ENCODE data around the gene FKBP1A. TPM values are rescaled to one million over a fixed set of nuclear protein-coding genes. Genes with fewer than 3 reads are reported as not detected.

Gene FKBP1A
- total and polyA plus RNA-seq, 2 of the 4 experiments (the other 2 are of a cell fraction): 120 to 528 TPM

DNA sequence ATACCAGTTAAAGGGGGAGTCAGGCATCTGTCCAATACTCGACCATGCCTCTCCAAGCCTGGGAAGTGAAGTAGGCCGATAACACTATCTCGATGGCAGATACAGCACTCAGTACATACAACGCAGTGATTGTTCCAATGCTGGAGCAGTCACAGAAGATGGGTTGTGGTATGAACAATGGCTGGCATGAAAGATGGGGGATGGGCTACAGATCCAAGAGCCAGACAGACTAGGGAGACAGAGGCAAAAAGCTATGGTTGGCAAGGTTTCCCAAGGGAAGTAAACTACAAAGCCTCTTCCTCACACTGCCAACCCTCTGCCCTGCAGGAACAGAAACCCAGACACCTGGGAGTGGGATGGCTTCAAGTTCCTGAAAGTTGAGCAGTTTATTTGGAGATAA is 19.2 kb downstream of the FKBP1A start:
- H3K9ac ChIP-seq (ENCODE audit: low read depth, low read length): no peak overlapping the region
- H3K56ac ChIP-seq (ENCODE audit: extremely low read depth, insufficient read depth, low read length): no peak overlapping the region
- H3K9me3 ChIP-seq (ENCODE audit: control insufficient read depth, insufficient read depth, low read length): no peaks in the 10 kb centered on the region
- no peak overlapping the region for H2BK5ac ChIP-seq (ENCODE audit: low read depth, low read length, poor library complexity, severe bottlenecking)
- no peak overlapping the region for H3K18ac ChIP-seq (ENCODE audit: low read depth, low read length)
- peaks cover 36% of the 10 kb centered on the region for H3K4me1 ChIP-seq (ENCODE audit: control insufficient read depth, insufficient read depth, low read length)
- dilution Hi-C loops (cut with HindIII; ENCODE audit: low sequenced_read_pairs, unreplicated experiment): no loop called here
- no peak overlapping the region for H3K27ac ChIP-seq (ENCODE audit: insufficient read depth, low read length)
- no peak for TF ChIP-seq RFX5 (IDR thresholded peaks at IDR 0.05; ENCODE audit: low read depth, low read length)
- TF ChIP-seq, protein P1, sequence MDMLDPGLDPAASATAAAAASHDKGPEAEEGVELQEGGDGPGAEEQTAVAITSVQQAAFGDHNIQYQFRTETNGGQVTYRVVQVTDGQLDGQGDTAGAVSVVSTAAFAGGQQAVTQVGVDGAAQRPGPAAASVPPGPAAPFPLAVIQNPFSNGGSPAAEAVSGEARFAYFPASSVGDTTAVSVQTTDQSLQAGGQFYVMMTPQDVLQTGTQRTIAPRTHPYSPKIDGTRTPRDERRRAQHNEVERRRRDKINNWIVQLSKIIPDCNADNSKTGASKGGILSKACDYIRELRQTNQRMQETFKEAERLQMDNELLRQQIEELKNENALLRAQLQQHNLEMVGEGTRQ (IDR thresholded peaks at IDR 0.05; ENCODE audit: low read depth, low read length): no peak
- TF ChIP-seq CHD1 (IDR thresholded peaks at IDR 0.05; ENCODE audit: low read depth, low read length): no peak
- no peak for TF ChIP-seq RAD21 (IDR thresholded peaks at IDR 0.05; ENCODE audit: low read length)
- TF ChIP-seq, protein P2, sequence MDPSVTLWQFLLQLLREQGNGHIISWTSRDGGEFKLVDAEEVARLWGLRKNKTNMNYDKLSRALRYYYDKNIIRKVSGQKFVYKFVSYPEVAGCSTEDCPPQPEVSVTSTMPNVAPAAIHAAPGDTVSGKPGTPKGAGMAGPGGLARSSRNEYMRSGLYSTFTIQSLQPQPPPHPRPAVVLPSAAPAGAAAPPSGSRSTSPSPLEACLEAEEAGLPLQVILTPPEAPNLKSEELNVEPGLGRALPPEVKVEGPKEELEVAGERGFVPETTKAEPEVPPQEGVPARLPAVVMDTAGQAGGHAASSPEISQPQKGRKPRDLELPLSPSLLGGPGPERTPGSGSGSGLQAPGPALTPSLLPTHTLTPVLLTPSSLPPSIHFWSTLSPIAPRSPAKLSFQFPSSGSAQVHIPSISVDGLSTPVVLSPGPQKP (IDR thresholded peaks at IDR 0.05; ENCODE audit: borderline replicate concordance, low read depth, low read length): no peak
- TF ChIP-seq MAFK (IDR thresholded peaks at IDR 0.05; ENCODE audit: low read depth, low read length): no peak
- no peak for TF ChIP-seq MXI1 (IDR thresholded peaks at IDR 0.05; ENCODE audit: borderline replicate concordance, low read depth, low read length)
- ATAC-seq (ENCODE audit: low read depth) (no peak), DNase-seq (no peak)
- intact Hi-C loops (cut with micrococcal nuclease): loop anchor here (5.0 kb wide), 1 partner anchor 64 kb away; no protein-coding TSS in a partner anchor
- no peak overlapping the region; the same call in 1 of the 2 replicates for H2AK5ac ChIP-seq (ENCODE audit: low read depth, low read length)
- no peak overlapping the region for H4K91ac ChIP-seq (ENCODE audit: insufficient read depth, low read depth, low read length)
- no peak overlapping the region for H3K4me2 ChIP-seq (ENCODE audit: low read depth, low read length)
- no peak overlapping the region for H4K5ac ChIP-seq (ENCODE audit: low read depth, low read length)
- H3K9me1 ChIP-seq (ENCODE audit: insufficient read depth, low read length): peaks cover 59% of the 10 kb centered on the region
- peaks cover 19% of the 10 kb centered on the region for H3K36me3 ChIP-seq (ENCODE audit: control insufficient read depth, insufficient read depth, low read length)
- no peak overlapping the region for H4K8ac ChIP-seq (ENCODE audit: low read depth in 2 of 2, low read length in 2 of 2)
- no peak overlapping the region for H2BK120ac ChIP-seq (ENCODE audit: low read depth, low read length)
- no peak overlapping the region for H2AK9ac ChIP-seq (replicated peaks; ENCODE audit: low read depth, low read length, poor library complexity)
- BruUV-seq (replicated peaks): no TSS peak
- H3K14ac ChIP-seq (replicated peaks; ENCODE audit: low read depth, low read length): no peak overlapping the region
- peak overlapping the region; percentile 29; the same call in 1 of the 2 replicates for H3K23ac ChIP-seq (ENCODE audit: low read depth, low read length)
- WGBS, 2 experiments (ENCODE audit: extremely low coverage in 2 of 2, insufficient read length in 1 of 2): 100% methylated on average over 4 of the region's 4 CpGs; no CpG with 5 or more reads in 1 of the 2 experiments
- H3K27me3 ChIP-seq (ENCODE audit: control insufficient read depth, insufficient read depth, low read length): no peaks in the 10 kb centered on the region
- no peak overlapping the region for H2BK20ac ChIP-seq (ENCODE audit: low read depth, low read length)
- CTCF ChIA-PET: interaction anchor here (0.7 kb wide), 1 partner anchor 75 kb away, joined by 4 read pairs; no protein-coding TSS in a partner anchor
- POLR2A ChIA-PET (ENCODE audit: unreplicated experiment): no interaction called here
- peaks cover 76% of the 10 kb centered on the region for H4K20me1 ChIP-seq (ENCODE audit: insufficient read depth, low read length)
- H3K4me3 ChIP-seq (ENCODE audit: insufficient read depth, low read depth, low read length): no peak overlapping the region
- H2BK15ac ChIP-seq (ENCODE audit: low read depth, low read length): no peak overlapping the region
- in situ Hi-C loops (cut with MboI; ENCODE audit: low sequenced_read_pairs): no loop called here
- H3K4ac ChIP-seq (ENCODE audit: low read depth, low read length): no peak overlapping the region
- H2AFZ ChIP-seq (replicated peaks; ENCODE audit: low read length, poor library complexity): no peak overlapping the region
- peaks cover 38 to 95% of the 10 kb centered on the region in 2 experiments for H3K79me1 ChIP-seq (ENCODE audit: low read depth in 1 of 2, low read length in 2 of 2)
